NB4 (cell line): Measurements from ENCODE around the gene ZDHHC9.

ENCODE experiments used
- CTCF ChIP-seq: IDR thresholded peaks from one replicate; pipeline ENCODE4 v1.5.1; 2012; ENCODE audit warnings: low read depth, low read length
- MAX ChIP-seq: IDR thresholded peaks from 2 replicates; pipeline ENCODE4 v1.6.1; 2011; ENCODE audit warnings: low read depth, low read length
- POLR2A ChIP-seq: IDR thresholded peaks from 2 replicates; pipeline ENCODE4 v1.6.1; 2011; ENCODE audit warnings: mild to moderate bottlenecking; ENCODE audit not compliant: insufficient read length; ENCODE audit errors: extremely low read depth

DNA sequence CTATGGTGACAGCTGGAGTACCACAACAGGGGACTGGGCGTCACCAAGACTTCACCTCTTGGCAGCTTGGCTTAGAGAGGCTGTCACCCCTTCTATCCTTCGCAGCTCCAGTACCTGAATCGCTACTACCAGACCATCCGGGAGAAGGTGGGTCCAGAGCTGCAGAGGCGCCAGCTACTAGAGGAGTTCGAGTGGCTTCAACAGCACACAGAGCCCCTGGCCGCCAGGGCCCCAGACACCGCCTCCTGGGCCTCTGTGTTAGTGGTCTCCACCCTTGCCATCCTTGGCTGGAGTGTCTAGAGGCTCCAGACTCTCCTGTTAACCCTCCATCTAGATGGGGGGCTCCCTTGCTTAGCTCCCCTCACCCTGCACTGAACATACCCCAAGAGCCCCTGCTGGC is 75.5 kb downstream of the ZDHHC9 start:
- TF ChIP-seq POLR2A (no peak), CTCF (no peak), MAX (no peak)
